HepG2 (cell line): ENCODE data around the gene DISP1. TPM values are rescaled to one million over a fixed set of nuclear protein-coding genes. Genes with fewer than 3 reads are reported as not detected.

Experiments
- ATAC-seq: fragments of 200-7000 bp; cut with Tn5 transposase; 3 replicates; pipeline ENCODE4 v1.9.1; 2020; ENCODE audit warnings: mild to moderate bottlenecking, moderate library complexity
- BruUV-seq: library from RNA; stranded (reverse); fragments of 400-500 nt; replicated peaks from 2 replicates; lab custom pipeline; 2021; lab: Mats Ljungman, UMichigan
- CTCF ChIA-PET: fragments of 300-600 bp; formaldehyde crosslinking; extraction: SDS; loops from one replicate; lab custom pipeline; 2021; ENCODE audit warnings: low total read pairs, inconsistent platforms, low intra/inter-chr PET ratio; lab: Yijun Ruan, JAX
- POLR2A ChIA-PET: fragments of 350-600 bp; sonication (Branson Sonifier 250); formaldehyde crosslinking; loops from one replicate; lab custom pipeline; 2020; ENCODE audit warnings: antibody characterized with exemption, inconsistent platforms; lab: Yijun Ruan, JAX
- DNase-seq: peaks from one replicate; pipeline ENCODE4 v3.0.0-alpha.2; 2015; ENCODE audit warnings: low spot score
- FAIRE-seq: peaks from 3 replicates; lab custom pipeline; 2011; peaks lifted over from hg19 to GRCh38; lab: Jason Lieb, UNC
- H2AFZ ChIP-seq: one replicate; pipeline ENCODE4 v1.6.1; 2011; ENCODE audit warnings: low read length, inconsistent platforms
- H3K27ac ChIP-seq: fragments of 300-600 bp; 3 replicates; pipeline ENCODE4 v1.8.0; 2011; ENCODE audit warnings: mixed run types, mild to moderate bottlenecking, mixed read lengths, low read length, inconsistent platforms; ENCODE audit not compliant: insufficient read depth; ENCODE audit errors: extremely low read length
- H3K27me3 ChIP-seq, 2 experiments: fragments of 200-600 bp in 1 of 2; 2 replicates in 1 of 2; 3 replicates in 1 of 2; pipeline versions ENCODE4 v1.6.0 to v1.8.0; 2011; ENCODE audit warnings: low read length in 2 of 2, mild to moderate bottlenecking in 2 of 2, moderate library complexity in 2 of 2, inconsistent platforms in 1 of 2; ENCODE audit not compliant: insufficient read depth in 2 of 2, control insufficient read depth in 1 of 2
- H3K36me3 ChIP-seq, 2 experiments: fragments of 200-600 bp in 1 of 2; replicated peaks in 1 of 2; 2 replicates in 1 of 2; 3 replicates in 1 of 2; pipeline versions ENCODE4 v1.5.1 to v1.8.0; 2011; ENCODE audit warnings: low read length in 2 of 2, inconsistent platforms in 1 of 2; ENCODE audit not compliant: insufficient read depth in 2 of 2, control insufficient read depth in 1 of 2
- H3K4me1 ChIP-seq: 2 replicates; pipeline ENCODE4 v1.5.1; 2012; ENCODE audit warnings: low read length, inconsistent platforms; ENCODE audit not compliant: insufficient read depth
- H3K4me2 ChIP-seq: 2 replicates; pipeline ENCODE4 v1.6.0; 2011; ENCODE audit warnings: low read depth, low read length, inconsistent platforms
- H3K4me3 ChIP-seq, 3 experiments: fragments of 200-600 bp in 1 of 3; sonication (generic), shearing (Covaris generic) in 1 of 3; replicated peaks in 1 of 3; 2 replicates each; pipeline ENCODE4 v1.5.1; 2011 to 2016; ENCODE audit warnings: low read length in 3 of 3, inconsistent platforms in 2 of 3, low read depth in 2 of 3, mild to moderate bottlenecking in 2 of 3, control low read depth in 1 of 3, mixed read lengths in 1 of 3; ENCODE audit not compliant: insufficient read depth in 1 of 3
- H3K79me2 ChIP-seq: one replicate; pipeline ENCODE4 v1.6.1; 2011; ENCODE audit warnings: low read length, inconsistent platforms; ENCODE audit not compliant: insufficient read depth
- H3K9ac ChIP-seq: 2 replicates; pipeline ENCODE4 v1.6.0; 2011; ENCODE audit warnings: mild to moderate bottlenecking, low read depth, low read length, inconsistent platforms; ENCODE audit not compliant: insufficient read depth
- H3K9me3 ChIP-seq: 2 replicates; pipeline ENCODE4 v1.5.1; 2012; ENCODE audit warnings: mild to moderate bottlenecking, low read length
- H4K20me1 ChIP-seq: 2 replicates; pipeline ENCODE4 v1.6.0; 2011; ENCODE audit warnings: inconsistent platforms, mild to moderate bottlenecking, low read length, moderate library complexity; ENCODE audit not compliant: insufficient read depth
- ARID3A ChIP-seq: IDR thresholded peaks from 2 replicates; pipeline ENCODE4 v1.6.1; 2012; ENCODE audit warnings: low read depth, low read length, improper control_type of control experiment
- ATF1 ChIP-seq: IDR thresholded peaks from 2 replicates; pipeline ENCODE4 v1.6.1; 2016; ENCODE audit warnings: mild to moderate bottlenecking, control low read depth
- DPF2 ChIP-seq: sonication (generic); formaldehyde crosslinking; IDR thresholded peaks from 2 replicates; pipeline ENCODE4 v1.4.0; 2020; ENCODE audit warnings: mild to moderate bottlenecking, low read depth, missing genetic modification reagents, borderline replicate concordance
- GPBP1L1 ChIP-seq: sonication (generic); formaldehyde crosslinking; IDR thresholded peaks from 2 replicates; pipeline ENCODE4 v1.5.0; 2020; ENCODE audit warnings: mild to moderate bottlenecking, missing genetic modification reagents
- HDAC1 ChIP-seq: sonication (generic); formaldehyde crosslinking; IDR thresholded peaks from 2 replicates; pipeline ENCODE4 v1.5.1; 2020; ENCODE audit warnings: mild to moderate bottlenecking, missing genetic modification reagents
- JUND ChIP-seq: sonication (generic); formaldehyde crosslinking; IDR thresholded peaks from 2 replicates; pipeline ENCODE4 v1.8.0; 2022; ENCODE audit warnings: mild to moderate bottlenecking, missing genetic modification reagents
- SP140L ChIP-seq: sonication (generic); formaldehyde crosslinking; IDR thresholded peaks from 2 replicates; pipeline ENCODE4 v1.4.0; 2020; ENCODE audit warnings: missing genetic modification reagents, borderline replicate concordance
- ZBTB39 ChIP-seq: sonication (generic); formaldehyde crosslinking; IDR thresholded peaks from 2 replicates; pipeline ENCODE4 v1.5.0; 2020; ENCODE audit warnings: missing genetic modification reagents
- ZNF101 ChIP-seq: sonication (generic); formaldehyde crosslinking; IDR thresholded peaks from 2 replicates; pipeline ENCODE4 v1.4.0; 2020; ENCODE audit warnings: mild to moderate bottlenecking, low read depth, missing genetic modification reagents, borderline replicate concordance
- ZNF430 ChIP-seq: sonication (generic); formaldehyde crosslinking; IDR thresholded peaks from 2 replicates; pipeline ENCODE4 v1.9.0; 2021; ENCODE audit warnings: mild to moderate bottlenecking, missing genetic modification reagents
- ZNF780A ChIP-seq: sonication (generic); formaldehyde crosslinking; IDR thresholded peaks from 2 replicates; pipeline ENCODE4 v1.8.0; 2022; ENCODE audit warnings: mild to moderate bottlenecking, missing genetic modification reagents, moderate library complexity
- in situ Hi-C: cut with HindIII; loops from 2 replicates; pipeline ENCODE4 v1.10.0; 2017; ENCODE audit warnings: low pct_unique_long_range_greater_than_20kb; ENCODE audit not compliant: extremely low pct_ligation_motif_present
- intact Hi-C: fragments of 100-400 bp; cut with micrococcal nuclease; formaldehyde crosslinking; loops from one replicate; pipeline ENCODE4 v1.10.0; 2022; ENCODE audit not compliant: unreplicated experiment
- polyA plus RNA-seq, 8 experiments: library from polyadenylated mRNA; depleted of rRNA in 3 of 8; stranded (reverse) in 7 of 8; unstranded in 1 of 8; fragments of >200 nt; fragmentation: Illumina TruSeq in 4 of 8; extraction: Trizol in 4 of 8; gene quantifications; 2 replicates each; pipeline versions ENCODE4 v1.2.1 to v1.2.3, GENCODE V29; 2011 to 2016; ENCODE audit warnings: low read depth in 4 of 8, missing spikeins in 1 of 8, mixed read lengths in 1 of 8; ENCODE audit not compliant: insufficient read depth in 1 of 8
- total RNA-seq, 5 experiments: library from RNA; depleted of rRNA; stranded (reverse); fragments of >200 nt; fragmentation: Illumina TruSeq; extraction: Trizol; gene quantifications; 2 replicates each; pipeline ENCODE4 v1.2.3, GENCODE V29; 2016; ENCODE audit warnings: low read depth in 1 of 5
- TF ChIP-seq, protein P1 (sequence below): conservative IDR thresholded peaks from 2 replicates; pipeline ENCODE4 v1.6.1; 2018; ENCODE audit warnings: missing genetic modification reagents
- TF ChIP-seq, protein P2 (sequence below): sonication (generic); formaldehyde crosslinking; IDR thresholded peaks from 2 replicates; pipeline ENCODE4 v1.8.1; 2023; ENCODE audit warnings: missing genetic modification reagents, inconsistent platforms, borderline replicate concordance
- TF ChIP-seq, protein P3 (sequence below): sonication (generic); formaldehyde crosslinking; IDR thresholded peaks from 2 replicates; pipeline ENCODE4 v1.5.1; 2020; ENCODE audit warnings: mild to moderate bottlenecking, missing genetic modification reagents

Gene DISP1
- total and polyA plus RNA-seq, 2 of the 13 experiments (the other 11 are each of a cell fraction or from before 2014, with no cell fraction given) = 1.9 to 2.0 TPM

- intact Hi-C loops = no loop called here
- no peaks in the 10 kb centered on the region for H3K9me3 ChIP-seq
- H3K4me2 ChIP-seq = no peak overlapping the region
- H3K79me2 ChIP-seq = no peaks in the 10 kb centered on the region
- no peak overlapping the region for H3K4me3 ChIP-seq
- no peak overlapping the region for H3K27ac ChIP-seq
- H4K20me1 ChIP-seq = no peaks in the 10 kb centered on the region
- no peak overlapping the region for H3K9ac ChIP-seq
- no peak overlapping the region for H2AFZ ChIP-seq
- ChIA-PET CTCF (no interaction called here), POLR2A (no interaction called here)
- no peaks in the 10 kb centered on the region; a peak in 1 of 5 replicates for H3K27me3 ChIP-seq
- ATAC-seq (no peak), FAIRE-seq (no peak), DNase-seq (no peak)
- H3K36me3 ChIP-seq = no peaks in the 10 kb centered on the region
- in situ Hi-C loops = no loop called here
- H3K4me1 ChIP-seq = no peaks in the 10 kb centered on the region
- no TSS peak for BruUV-seq
- TF ChIP-seq GPBP1L1 (CRISPR knock-in tag) = no peak
- TF ChIP-seq ZNF780A (CRISPR knock-in tag) = no peak
- no peak for TF ChIP-seq ZBTB39 (CRISPR knock-in tag)
- no peak for TF ChIP-seq ZNF430 (CRISPR knock-in tag)
- TF ChIP-seq, protein P1, sequence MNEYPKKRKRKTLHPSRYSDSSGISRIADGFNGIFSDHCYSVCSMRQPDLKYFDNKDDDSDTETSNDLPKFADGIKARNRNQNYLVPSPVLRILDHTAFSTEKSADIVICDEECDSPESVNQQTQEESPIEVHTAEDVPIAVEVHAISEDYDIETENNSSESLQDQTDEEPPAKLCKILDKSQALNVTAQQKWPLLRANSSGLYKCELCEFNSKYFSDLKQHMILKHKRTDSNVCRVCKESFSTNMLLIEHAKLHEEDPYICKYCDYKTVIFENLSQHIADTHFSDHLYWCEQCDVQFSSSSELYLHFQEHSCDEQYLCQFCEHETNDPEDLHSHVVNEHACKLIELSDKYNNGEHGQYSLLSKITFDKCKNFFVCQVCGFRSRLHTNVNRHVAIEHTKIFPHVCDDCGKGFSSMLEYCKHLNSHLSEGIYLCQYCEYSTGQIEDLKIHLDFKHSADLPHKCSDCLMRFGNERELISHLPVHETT (CRISPR knock-in tag) = no peak
- TF ChIP-seq ARID3A = no peak
- no peak for TF ChIP-seq SP140L (CRISPR knock-in tag)
- TF ChIP-seq, protein P2, sequence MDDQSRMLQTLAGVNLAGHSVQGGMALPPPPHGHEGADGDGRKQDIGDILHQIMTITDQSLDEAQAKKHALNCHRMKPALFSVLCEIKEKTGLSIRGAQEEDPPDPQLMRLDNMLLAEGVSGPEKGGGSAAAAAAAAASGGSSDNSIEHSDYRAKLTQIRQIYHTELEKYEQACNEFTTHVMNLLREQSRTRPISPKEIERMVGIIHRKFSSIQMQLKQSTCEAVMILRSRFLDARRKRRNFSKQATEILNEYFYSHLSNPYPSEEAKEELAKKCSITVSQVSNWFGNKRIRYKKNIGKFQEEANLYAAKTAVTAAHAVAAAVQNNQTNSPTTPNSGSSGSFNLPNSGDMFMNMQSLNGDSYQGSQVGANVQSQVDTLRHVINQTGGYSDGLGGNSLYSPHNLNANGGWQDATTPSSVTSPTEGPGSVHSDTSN (CRISPR knock-in tag) = no peak
- TF ChIP-seq ATF1 = no peak
- no peak for TF ChIP-seq HDAC1
- no peak for TF ChIP-seq JUND (CRISPR knock-in tag)
- TF ChIP-seq, protein P3, sequence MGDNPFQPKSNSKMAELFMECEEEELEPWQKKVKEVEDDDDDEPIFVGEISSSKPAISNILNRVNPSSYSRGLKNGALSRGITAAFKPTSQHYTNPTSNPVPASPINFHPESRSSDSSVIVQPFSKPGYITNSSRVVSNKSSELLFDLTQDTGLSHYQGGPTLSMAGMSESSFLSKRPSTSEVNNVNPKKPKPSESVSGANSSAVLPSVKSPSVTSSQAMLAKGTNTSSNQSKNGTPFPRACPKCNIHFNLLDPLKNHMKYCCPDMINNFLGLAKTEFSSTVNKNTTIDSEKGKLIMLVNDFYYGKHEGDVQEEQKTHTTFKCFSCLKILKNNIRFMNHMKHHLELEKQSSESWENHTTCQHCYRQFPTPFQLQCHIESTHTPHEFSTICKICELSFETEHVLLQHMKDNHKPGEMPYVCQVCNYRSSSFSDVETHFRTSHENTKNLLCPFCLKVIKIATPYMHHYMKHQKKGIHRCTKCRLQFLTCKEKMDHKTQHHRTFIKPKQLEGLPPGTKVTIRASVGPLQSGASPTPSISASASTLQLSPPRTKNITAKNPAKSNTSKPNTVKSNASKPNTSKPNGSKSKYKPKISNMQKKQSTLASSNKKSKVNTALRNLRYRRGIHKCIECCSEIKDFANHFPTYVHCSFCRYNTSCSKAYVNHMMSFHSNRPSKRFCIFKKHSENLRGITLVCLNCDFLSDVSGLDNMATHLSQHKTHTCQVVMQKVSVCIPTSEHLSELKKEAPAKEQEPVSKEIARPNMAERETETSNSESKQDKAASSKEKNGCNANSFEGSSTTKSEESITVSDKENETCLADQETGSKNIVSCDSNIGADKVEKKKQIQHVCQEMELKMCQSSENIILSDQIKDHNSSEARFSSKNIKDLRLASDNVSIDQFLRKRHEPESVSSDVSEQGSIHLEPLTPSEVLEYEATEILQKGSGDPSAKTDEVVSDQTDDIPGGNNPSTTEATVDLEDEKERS (CRISPR knock-in tag) = no peak
- TF ChIP-seq DPF2 = no peak
- no peak for TF ChIP-seq ZNF101 (CRISPR knock-in tag)
Observed at GRCh38 chr1:222783051-222783450, 31.8 kb upstream of the DISP1 start.
